ENCODE measurements around the gene IL27RA. TPM values are rescaled to one million over a fixed set of nuclear protein-coding genes. Genes with fewer than 3 reads are reported as not detected.

The IL27RA gene
- total and polyA plus RNA-seq, 4 donors, result 1.0 to 2.8 (median 1.6) TPM

GRCh38 chr19:14048443-14049153 is 17.0 kb downstream of the IL27RA start:
- peaks cover 0 to 5% (median 2%) of the 10 kb centered on the region in 4 donors for H3K36me3 ChIP-seq (ENCODE audit: control insufficient read depth in 4 of 4, insufficient read depth in 3 of 4, low read depth in 1 of 4, low read length in 3 of 4)
- no peak overlapping the region for H3K27ac ChIP-seq (ENCODE audit: low read depth in 1 of 2, low read length in 2 of 2)
- H3K27me3 ChIP-seq (ENCODE audit: control insufficient read depth in 4 of 4, insufficient read depth in 4 of 4, low read length in 3 of 4), result no peaks in the 10 kb centered on the region
- 78% methylated on average over 8 of the region's 8 CpGs for WGBS
- H3K4me3 ChIP-seq (ENCODE audit: low read depth in 1 of 3, low read length in 3 of 3), result no peak overlapping the region
- no peaks in the 10 kb centered on the region for H3K9me3 ChIP-seq (ENCODE audit: control insufficient read depth in 4 of 4, low read length in 3 of 4)
- peak; percentile 78 for DNase-seq (ENCODE audit: low spot score)
- H3K4me1 ChIP-seq (ENCODE audit: control insufficient read depth in 4 of 4, insufficient read depth in 4 of 4, low read length in 3 of 4), result no peaks in the 10 kb centered on the region
- no peak overlapping the region for H3K9ac ChIP-seq (ENCODE audit: low read depth in 1 of 2, low read length in 2 of 2)
- TF ChIP-seq RAD21 (IDR thresholded peaks at IDR 0.05), result peak; percentile 64 to 79
- no peak for TF ChIP-seq EGR1 (IDR thresholded peaks at IDR 0.05; ENCODE audit: low read depth in 2 of 2)
- no peak for TF ChIP-seq MAX (IDR thresholded peaks at IDR 0.05)
- no peak for TF ChIP-seq YY1 (IDR thresholded peaks at IDR 0.05)
- no peak for TF ChIP-seq NR2F2 (IDR thresholded peaks at IDR 0.05)
- no peak for TF ChIP-seq TAF1 (conservative IDR thresholded peaks at IDR 0.05)
- TF ChIP-seq SP1 (IDR thresholded peaks at IDR 0.05), result no peak
- TF ChIP-seq, protein P1, sequence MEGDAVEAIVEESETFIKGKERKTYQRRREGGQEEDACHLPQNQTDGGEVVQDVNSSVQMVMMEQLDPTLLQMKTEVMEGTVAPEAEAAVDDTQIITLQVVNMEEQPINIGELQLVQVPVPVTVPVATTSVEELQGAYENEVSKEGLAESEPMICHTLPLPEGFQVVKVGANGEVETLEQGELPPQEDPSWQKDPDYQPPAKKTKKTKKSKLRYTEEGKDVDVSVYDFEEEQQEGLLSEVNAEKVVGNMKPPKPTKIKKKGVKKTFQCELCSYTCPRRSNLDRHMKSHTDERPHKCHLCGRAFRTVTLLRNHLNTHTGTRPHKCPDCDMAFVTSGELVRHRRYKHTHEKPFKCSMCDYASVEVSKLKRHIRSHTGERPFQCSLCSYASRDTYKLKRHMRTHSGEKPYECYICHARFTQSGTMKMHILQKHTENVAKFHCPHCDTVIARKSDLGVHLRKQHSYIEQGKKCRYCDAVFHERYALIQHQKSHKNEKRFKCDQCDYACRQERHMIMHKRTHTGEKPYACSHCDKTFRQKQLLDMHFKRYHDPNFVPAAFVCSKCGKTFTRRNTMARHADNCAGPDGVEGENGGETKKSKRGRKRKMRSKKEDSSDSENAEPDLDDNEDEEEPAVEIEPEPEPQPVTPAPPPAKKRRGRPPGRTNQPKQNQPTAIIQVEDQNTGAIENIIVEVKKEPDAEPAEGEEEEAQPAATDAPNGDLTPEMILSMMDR (IDR thresholded peaks at IDR 0.05; ENCODE audit: low read depth, low read length, missing input control), result peak; percentile 76
- TF ChIP-seq FOXA1 (IDR thresholded peaks at IDR 0.05), result no peak
- TF ChIP-seq ZBTB33 (IDR thresholded peaks at IDR 0.05), result no peak
- no peak for TF ChIP-seq HNF4G (IDR thresholded peaks at IDR 0.05)
- TF ChIP-seq GABPA (IDR thresholded peaks at IDR 0.05 in 1 of 2, conservative IDR thresholded peaks at IDR 0.05 in 1 of 2), result no peak
- no peak for TF ChIP-seq RXRA (IDR thresholded peaks at IDR 0.05)
- no peak for TF ChIP-seq FOXA2 (IDR thresholded peaks at IDR 0.05)

- H3K27me3 ChIP-seq (ENCODE audit: control insufficient read depth in 4 of 4, insufficient read depth in 4 of 4, low read length in 3 of 4), result no peaks in the 10 kb centered on the region
- no peaks in the 10 kb centered on the region for H3K4me1 ChIP-seq (ENCODE audit: control insufficient read depth in 4 of 4, insufficient read depth in 4 of 4, low read length in 3 of 4)
- 98% methylated on average over 4 of the region's 4 CpGs for WGBS
- H3K4me3 ChIP-seq (ENCODE audit: low read depth in 1 of 3, low read length in 3 of 3), result no peak overlapping the region
- H3K9ac ChIP-seq (ENCODE audit: low read depth in 1 of 2, low read length in 2 of 2), result no peak overlapping the region
- peaks cover 2 to 17% (median 7%) of the 10 kb centered on the region in 4 donors for H3K36me3 ChIP-seq (ENCODE audit: control insufficient read depth in 4 of 4, insufficient read depth in 3 of 4, low read depth in 1 of 4, low read length in 3 of 4)
- DNase-seq (ENCODE audit: low spot score), result no peak
- no peak overlapping the region for H3K27ac ChIP-seq (ENCODE audit: low read depth in 1 of 2, low read length in 2 of 2)
- no peaks in the 10 kb centered on the region for H3K9me3 ChIP-seq (ENCODE audit: control insufficient read depth in 4 of 4, low read length in 3 of 4)
- no peak for TF ChIP-seq REST (IDR thresholded peaks at IDR 0.05)
- TF ChIP-seq SP1 (IDR thresholded peaks at IDR 0.05), result no peak
- no peak for TF ChIP-seq JUND (IDR thresholded peaks at IDR 0.05)
- TF ChIP-seq MAX (IDR thresholded peaks at IDR 0.05), result no peak
- no peak for TF ChIP-seq FOXA2 (IDR thresholded peaks at IDR 0.05)
- TF ChIP-seq HNF4G (IDR thresholded peaks at IDR 0.05), result no peak
- no peak for TF ChIP-seq FOXA1 (IDR thresholded peaks at IDR 0.05)
- TF ChIP-seq RAD21 (IDR thresholded peaks at IDR 0.05), result no peak
- no peak for TF ChIP-seq ZBTB33 (IDR thresholded peaks at IDR 0.05)
- no peak for TF ChIP-seq GABPA (IDR thresholded peaks at IDR 0.05 in 1 of 2, conservative IDR thresholded peaks at IDR 0.05 in 1 of 2)
- TF ChIP-seq EGR1 (IDR thresholded peaks at IDR 0.05; ENCODE audit: low read depth in 2 of 2), result no peak
- no peak for TF ChIP-seq NR2F2 (IDR thresholded peaks at IDR 0.05)
- no peak for TF ChIP-seq HNF4A (conservative IDR thresholded peaks at IDR 0.05)
- TF ChIP-seq YY1 (IDR thresholded peaks at IDR 0.05), result no peak
- TF ChIP-seq RXRA (IDR thresholded peaks at IDR 0.05), result no peak
- TF ChIP-seq TAF1 (conservative IDR thresholded peaks at IDR 0.05), result no peak
- TF ChIP-seq, protein P1 (IDR thresholded peaks at IDR 0.05; ENCODE audit: low read depth, low read length, missing input control), result no peak
These were observed 18.9 kb downstream of the IL27RA start for GRCh38 chr19:14050512-14050911.

Measured in liver (tissue), 9 donors.